ENCODE results near the gene PFDN1.

The PFDN1 gene

DNA sequence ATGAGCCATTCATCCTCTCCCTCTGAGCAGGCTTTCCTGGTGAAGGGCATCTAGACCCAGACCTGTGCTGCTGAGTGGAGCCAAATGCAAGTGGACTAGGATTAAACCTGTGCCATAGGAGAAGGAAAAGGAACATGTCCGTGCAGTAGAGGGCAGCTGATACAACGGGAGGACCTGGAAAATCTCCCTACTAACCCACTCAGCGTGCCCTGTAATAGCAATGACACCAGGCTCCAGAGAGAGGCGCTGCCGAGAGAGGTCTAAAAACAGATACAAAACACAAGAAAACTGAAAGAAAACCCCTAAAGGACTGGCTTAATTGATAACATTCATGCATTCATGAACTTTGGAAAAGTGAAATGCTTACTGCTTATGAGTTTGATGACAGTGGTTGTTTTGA, 60.8 kb downstream of the PFDN1 start:
- no peak for DNase-seq (ENCODE audit: extremely low read depth in 1 of 2, low read depth in 1 of 2)

DNA sequence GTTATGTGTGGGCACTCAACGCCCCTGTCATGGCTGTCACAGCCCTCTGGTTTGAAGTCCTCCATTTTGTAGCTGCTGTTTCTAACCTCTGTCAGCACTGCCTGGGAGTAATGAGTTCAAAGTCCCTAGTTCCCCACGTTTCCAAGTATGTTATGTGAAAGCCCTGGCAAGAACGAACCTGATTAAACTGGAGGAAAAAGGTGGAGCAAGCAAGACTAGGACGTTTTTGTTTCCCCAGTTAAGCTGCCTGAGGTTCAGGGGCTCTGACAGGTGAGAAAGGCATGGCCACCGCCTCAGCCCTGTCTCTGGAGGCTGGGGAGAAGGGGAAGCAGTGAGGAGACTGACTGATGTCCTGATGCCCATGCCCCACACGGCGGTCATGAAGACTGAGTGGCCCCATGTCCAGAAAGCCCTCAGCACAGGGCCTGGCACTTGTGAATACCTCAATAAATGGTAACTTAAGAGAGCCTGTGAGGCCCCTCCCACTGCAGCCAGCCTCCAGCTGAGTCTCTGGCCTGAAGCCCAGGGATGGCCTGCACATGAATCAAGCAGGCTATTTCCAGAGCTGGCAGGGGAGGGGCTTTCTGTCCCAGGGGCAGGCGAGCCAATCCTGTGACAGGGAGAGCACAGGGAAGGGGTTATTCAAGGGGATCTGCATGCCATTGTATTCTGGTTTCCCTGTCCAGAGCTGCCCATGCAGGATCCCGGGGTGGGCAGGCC, 61.8 kb downstream of the PFDN1 start:
- no peak for DNase-seq (ENCODE audit: extremely low read depth in 1 of 2, low read depth in 1 of 2)

DNA sequence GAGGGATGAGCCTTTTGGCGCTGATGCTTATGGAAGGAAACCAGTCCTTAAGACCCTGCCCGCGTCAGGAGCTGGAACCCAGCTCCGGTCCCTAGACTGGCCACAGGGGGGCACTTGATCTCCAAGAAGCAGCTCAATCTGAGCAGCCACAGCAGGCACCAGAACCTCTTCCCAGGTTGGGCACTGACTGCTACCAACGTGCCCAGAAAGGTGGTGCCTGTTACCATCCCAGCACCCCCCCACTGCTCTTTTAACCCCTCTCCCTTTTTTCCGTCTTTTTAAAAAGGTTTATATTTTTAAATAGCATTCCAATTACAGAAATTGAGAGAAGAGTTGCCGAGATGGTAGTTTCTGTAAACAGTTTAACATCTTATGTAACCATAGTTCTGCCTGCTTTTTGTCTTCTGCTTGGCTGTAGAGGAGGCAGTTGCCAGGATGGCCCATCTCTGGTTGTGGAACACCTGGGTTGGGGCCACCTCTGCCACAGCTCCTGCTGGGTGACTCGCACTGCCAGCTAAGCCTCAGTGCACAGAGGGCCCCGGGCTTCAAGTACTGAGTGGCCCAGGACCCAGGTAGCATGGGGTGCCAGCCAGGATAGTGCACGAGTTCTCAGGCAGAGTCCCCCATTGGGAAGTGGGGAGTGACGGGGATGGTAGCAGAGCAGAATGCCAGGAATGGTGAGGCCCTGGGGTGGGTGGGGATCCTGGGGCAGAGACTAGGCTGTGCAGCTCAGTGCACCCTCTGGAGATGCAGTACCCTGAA, 62.8 kb downstream of the PFDN1 start:
- peak; percentile 23 to 47 for DNase-seq (ENCODE audit: extremely low read depth in 1 of 2, low read depth in 1 of 2)

DNA sequence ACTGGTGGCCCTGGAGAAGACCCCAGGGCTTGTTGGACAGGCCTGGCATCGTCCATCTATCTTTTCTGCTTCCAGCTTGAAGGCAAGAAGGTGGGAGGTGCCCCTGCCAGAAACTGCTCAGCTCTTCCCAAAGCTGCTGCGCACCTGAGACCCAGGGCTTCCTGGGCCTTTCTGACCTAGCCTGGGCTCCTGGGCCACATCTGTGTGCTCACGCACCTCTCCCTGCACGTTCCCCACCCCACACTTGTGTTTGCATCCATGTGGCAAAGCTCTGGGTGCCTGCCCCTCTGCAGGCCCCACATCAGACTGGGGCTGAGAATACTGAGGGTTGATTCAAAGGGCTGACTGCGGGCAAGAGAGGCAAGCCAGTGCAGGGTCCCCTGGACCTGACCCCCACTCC, 63.4 kb downstream of the PFDN1 start:
- no peak for DNase-seq (ENCODE audit: extremely low read depth in 1 of 2, low read depth in 1 of 2)

DNA sequence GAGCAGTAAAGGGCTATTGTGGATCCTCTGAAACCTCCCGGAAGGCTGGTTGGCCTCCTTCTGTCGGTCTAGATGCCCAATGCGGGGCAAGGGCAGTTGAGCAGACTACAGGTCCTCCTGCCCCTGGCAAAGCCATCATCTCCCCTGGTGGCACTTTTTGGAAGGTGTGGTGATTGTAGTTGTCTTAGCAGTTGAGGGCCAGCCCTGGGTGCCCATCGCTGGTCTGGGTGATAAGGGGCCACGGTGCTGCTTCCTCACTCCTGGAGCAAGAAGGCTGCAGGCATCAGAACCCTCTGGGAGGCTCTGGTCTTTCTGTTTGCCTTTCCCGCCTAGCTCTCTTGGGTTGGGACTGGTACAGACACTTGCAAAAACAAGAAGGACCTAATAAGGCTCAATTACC, 64.1 kb downstream of the PFDN1 start:
- no peak for DNase-seq (ENCODE audit: extremely low read depth in 1 of 2, low read depth in 1 of 2)

DNA sequence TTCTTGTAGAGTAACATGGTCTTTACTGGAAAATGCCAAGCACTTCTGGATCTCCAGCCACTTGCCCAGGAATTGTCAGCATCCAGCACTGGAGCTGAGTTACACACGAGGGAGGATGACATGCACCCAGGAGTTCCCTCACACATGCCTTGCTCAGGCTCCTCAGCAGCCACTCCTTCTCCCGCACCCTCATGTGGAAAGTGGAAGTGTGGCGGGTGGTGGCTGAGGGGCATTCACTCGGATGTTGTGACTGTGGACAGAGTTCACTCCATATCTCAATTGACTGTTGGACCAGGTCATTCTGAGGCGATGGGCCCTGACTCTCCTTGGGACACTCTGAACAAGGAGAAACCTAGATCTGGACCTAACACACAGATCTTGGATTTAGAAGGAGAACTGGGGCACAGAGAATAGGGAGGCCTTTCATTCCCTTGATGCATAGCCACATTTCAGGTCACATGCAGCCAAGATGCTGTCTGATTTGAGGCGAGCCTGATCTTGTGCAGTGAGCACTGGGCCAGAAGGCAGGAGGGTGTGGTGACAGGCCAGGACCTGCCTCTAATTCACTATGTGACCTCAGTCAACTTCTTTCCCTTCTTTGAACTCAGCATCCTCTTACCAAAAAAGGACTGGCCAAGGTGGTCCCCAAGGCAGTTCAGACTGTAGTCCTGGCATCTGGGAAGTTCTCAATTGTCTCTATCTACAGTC, 65.9 kb downstream of the PFDN1 start:
- no peak for DNase-seq (ENCODE audit: extremely low read depth in 1 of 2, low read depth in 1 of 2)

DNA sequence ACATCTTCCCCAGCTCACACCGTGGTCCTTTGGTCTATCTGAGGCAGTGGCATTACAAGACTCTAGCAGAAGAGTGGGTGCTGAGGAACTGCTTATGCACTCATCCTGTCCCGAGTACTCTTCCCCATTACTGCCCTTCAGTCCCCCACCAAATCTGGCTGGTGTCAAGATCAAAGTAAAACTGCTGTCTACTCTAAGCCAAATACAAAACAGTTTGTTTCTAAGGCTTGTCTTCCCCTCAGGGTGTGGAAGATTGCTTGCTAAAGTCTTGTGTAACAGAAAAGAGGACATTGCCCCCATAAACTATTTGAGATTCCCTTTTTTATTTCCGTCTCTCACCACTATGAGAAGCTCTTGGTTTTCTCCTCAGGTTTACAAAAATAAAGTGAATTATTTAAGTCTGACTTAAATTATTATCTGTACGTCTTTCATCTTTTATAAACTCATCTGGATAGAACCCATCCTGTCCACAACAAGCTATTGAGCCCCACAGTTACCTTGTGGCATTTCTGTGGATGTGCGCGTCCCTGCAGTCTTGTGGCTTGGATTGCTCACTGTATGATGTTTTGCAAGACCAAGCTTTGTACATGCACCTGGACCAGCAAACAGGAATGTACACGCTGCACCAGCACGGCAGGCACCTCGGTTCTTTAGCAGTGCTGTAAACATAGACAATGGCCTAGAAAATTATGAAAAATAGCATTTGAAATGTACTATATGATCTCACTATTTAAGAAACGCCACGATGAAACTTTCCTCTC, 66.9 kb downstream of the PFDN1 start:
- DNase-seq (ENCODE audit: extremely low read depth in 1 of 2, low read depth in 1 of 2), result no peak

DNA sequence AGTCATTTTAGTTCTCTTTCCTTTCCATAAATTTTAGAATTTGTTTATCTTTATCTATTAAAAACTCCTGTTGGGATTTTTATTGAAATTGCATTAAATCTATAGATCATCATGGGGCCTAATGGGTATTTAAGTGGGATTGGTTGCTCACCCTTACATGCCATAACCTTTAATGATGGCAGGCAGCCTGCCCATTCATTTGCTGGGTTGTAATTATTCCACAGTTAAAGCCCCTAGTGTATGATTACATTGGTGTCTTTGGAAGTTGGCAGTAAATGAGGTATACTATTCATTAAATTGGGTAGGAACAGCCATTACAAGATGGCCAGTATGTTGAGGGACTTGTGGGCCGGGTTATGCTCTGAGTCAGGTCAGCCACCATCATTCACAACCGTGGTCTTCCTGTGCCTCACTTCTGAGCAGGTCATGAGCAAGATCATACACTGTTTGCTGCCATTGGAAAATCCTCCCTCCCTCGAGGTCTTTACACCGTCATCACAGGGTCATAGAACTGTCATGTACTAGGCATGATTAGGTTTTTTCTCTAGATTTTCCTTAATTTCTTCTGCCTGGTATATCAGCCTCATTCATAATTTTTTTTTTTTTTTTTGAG, 68.4 kb downstream of the PFDN1 start:
- no peak for DNase-seq (ENCODE audit: extremely low read depth in 1 of 2, low read depth in 1 of 2)

DNA sequence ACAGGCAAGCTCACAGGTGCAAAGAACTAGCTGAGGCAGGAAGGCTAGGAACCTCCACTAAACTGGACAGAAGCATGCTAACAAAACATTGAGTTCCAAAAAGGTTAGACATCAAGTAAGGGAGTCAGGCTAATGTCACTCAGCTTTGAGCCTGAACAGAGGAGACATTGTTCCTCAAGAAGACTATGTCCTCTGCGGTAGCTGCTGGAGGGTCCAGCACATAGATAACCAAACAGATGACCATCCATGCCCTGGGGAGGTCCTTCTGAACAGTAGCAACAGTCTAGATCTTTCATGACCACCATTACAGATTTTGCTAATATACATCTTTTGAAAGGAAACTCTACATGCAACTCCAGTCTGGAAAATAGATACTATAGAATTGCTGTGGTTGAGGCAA, 70.2 kb downstream of the PFDN1 start:
- no peak for DNase-seq (ENCODE audit: extremely low read depth in 1 of 2, low read depth in 1 of 2)

DNA sequence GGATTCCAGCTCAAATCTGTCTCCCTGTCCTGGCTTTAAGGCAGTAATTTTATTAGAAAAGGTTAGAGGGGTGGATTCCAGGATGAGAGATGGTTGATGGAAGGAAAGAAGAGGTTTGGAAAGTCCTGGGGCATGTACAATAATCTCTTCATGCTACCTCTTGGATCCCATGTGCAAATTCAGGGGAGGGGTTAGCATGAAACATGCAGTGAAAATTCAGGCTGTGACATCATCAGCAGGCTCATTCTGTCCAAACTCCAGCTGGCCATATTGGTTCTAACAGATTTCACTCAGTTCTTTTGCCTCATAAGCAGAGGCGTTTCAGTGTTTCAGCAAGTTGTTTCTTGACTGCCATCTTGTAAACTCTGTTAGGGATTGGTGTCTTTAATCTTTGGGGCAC, 72.5 kb downstream of the PFDN1 start:
- no peak for DNase-seq (ENCODE audit: extremely low read depth in 1 of 2, low read depth in 1 of 2)

DNA sequence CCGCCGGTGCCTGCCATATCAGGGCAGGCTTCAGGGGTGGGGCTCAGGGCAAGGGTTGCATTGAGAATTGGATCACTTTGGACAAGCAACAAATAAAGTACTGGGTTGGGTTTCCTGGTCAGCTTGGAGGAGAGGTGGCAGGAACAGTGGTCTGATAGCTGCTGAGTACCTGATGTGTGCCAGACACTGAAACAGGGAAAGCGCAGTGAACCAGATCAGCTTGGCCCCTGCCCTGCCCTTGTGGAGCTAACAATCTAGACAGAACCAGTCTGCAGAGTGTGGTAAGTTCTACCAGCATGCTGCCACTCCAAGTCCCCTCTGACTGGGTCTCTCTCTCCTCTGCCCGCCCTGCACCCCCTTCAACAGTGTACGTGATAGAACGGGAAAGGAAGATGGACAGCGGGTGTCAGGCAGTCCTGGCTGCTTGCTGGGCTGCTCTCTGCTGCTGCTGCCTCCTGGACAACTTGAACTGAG, 74.5 kb downstream of the PFDN1 start:
- no peak for DNase-seq (ENCODE audit: extremely low read depth in 1 of 2, low read depth in 1 of 2)

DNA sequence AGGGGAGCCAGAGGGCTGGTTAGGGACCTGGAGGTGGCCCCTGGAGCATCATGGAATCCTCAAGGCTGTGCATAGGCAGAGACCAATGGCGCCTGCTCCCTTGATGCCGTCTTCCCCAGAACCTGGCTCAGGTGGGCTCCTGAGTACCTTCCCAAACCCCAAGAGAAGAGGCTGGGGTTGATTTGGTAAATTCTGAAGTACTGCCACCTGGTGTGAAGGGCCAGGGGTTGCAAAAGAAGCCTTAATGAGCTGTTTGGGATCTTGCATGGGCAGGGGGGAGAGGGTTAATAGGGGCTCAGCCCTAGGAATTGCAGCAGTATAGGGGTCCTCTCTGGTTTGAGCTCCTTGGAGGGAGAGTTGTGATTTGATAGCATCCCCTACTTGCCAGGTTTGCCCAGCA, 75.9 kb downstream of the PFDN1 start:
- no peak for DNase-seq (ENCODE audit: extremely low read depth in 1 of 2, low read depth in 1 of 2)

DNA sequence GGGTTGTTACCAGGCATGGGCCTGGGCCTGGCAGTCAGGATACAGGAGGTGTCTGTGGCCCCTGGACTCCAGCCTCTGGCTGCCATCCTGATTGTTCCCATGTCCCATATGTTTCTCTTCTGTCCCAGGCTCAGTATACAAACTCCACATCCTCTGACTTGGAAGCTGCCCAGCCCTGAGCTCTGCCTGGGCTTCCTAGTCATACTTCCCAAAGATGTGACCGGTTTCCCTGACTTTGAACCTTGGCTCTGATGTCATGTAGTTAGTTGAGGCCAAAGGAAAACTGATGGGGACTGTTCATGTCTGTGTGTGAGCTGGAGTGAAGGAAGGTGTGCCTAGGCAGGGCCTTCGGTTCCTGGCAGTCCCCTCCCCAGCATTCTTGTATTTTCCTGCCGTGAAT, 77.5 kb downstream of the PFDN1 start:
- DNase-seq (ENCODE audit: extremely low read depth in 1 of 2, low read depth in 1 of 2), result no peak

DNA sequence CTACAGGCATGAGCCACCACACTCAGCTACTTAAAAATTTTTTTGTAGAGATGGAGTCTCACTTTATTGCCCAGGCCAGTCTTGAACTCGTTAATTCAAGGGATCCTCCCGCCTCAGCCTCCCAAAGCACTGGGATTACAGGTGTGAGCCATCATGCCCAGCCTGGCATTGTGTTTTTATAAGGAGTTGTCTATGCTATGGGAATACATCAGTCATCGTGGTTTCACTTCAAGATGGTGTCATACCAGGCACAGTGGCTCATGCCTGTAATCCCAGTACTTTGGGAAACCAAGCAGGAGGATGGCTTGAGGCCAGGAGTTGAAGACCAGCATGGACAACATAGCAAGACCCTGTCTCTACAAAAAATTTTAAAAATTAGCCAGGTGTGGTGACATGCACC, 78.2 kb downstream of the PFDN1 start:
- no peak for DNase-seq (ENCODE audit: extremely low read depth in 1 of 2, low read depth in 1 of 2)

DNA sequence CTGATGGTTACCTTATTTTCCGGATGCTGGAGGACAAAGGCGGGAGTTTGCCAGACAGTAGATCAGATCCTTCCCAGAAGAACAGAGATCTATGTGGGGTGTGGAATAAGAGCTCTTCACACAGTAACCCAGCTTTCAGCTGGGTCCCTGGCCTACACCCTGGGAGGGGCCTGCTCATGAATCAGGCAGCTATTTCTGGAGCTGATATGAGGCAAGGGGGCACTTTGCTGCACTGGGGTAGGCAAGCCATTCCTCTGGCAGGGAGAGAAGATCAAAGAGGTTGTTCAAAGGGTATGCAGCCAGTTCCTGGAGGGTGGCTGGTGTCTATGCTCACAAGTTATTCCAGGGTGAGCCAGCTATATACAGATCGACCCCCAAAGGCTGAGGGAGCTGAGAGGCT, 79.3 kb downstream of the PFDN1 start:
- DNase-seq (ENCODE audit: extremely low read depth in 1 of 2, low read depth in 1 of 2), result no peak

DNA sequence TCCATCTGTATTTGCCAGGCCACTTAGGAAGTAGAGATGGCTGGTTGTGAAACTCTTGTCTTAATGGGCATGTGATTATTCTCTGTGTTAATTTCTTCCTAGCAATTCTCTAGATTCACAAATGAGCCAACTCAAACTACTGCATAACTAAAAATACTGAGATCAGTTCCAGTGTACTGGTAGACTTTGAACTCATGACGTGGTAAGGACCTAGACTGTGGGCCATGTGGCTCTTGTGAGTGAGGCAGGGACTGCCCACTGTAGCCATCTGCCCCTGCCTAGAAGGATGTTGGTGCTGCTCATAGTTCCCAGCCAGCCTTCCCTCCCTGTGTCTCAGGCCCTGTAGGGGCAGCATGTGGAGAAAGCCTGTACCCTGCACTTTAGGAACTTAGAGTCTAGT, 80.5 kb downstream of the PFDN1 start:
- no peak for DNase-seq (ENCODE audit: extremely low read depth in 1 of 2, low read depth in 1 of 2)

DNA sequence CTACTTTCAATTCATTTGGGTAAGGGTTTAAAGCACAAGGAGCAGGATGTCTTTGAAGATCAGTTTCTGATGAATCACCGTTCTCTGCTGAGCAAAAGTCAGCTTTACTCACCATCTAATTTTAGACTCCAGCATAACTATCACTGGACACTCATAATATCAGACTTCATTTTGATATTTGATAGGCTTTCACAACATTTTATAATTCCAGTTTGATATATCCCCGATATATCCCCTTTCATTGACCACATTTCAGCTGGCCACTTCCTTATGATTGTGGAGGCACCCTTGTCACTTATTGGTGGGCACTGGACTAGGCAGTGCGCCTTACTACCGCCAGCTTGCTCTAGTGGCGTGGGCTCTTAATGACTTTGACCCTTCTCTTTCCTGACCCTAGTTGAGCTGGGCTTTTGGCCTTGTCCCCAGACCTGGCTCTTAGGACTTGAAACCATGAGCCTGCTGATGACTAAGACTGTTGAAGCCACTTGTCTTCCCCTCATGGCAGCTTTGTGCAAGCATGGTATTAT, 81.1 kb downstream of the PFDN1 start:
- DNase-seq (ENCODE audit: extremely low read depth in 1 of 2, low read depth in 1 of 2), result no peak

DNA sequence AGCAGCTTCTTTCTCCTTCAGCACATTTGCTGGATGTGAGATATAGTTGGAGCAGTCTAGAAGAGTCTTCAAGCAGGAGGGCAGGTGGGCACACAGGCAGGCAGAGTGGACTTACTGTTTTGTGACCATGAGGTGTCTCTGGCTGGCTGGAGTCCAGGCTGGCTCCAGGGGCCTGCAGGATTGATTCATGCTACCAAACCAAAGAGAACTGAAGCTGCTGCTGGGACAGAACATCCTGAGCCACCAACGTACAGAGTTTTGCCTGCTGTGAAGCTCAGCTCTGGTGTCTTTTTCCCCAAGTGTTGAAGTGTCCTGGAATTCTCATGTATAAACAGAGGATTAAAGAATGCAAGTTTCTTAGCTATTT, 82.2 kb downstream of the PFDN1 start:
- no peak for DNase-seq (ENCODE audit: extremely low read depth in 1 of 2, low read depth in 1 of 2)

DNA sequence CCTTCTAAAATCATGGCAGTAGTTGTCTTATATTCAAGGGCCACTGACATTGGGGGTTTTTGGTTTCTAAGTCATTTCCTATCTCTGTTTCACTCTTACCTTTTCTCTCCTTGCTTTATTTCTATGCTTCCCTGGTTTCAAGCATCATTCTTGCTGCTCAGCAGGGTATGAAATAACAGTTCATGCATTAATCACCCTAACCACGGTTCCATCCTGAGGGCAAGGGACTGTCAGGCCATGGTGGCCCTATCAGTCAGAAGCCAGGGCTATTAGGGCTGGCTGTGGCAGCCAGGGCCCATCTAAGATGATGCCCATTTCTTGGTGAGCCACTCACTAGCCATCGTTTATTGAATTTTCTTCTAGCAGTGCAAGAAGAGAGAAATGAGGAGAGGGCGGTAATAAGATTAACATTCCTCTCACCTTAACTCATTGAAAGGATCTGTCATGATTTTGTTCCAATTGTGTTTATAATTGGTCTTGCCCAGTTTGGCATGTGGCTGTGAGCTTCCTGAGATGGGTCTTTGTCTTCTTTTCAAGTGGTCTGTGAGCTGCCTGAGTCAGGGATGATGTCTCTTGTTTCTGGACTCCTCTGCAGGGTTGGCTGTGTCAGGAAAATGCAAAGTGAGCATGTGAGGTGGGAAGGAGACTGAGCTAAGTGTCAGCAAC, 82.7 kb downstream of the PFDN1 start:
- DNase-seq (ENCODE audit: extremely low read depth in 1 of 2, low read depth in 1 of 2), result no peak
